Midbrain (tissue), 1 donor: ENCODE results near the gene PROC.
"Not testable (repeated sequence)": the region's sequence is repeated elsewhere in the genome, so short reads cannot be mapped to it uniquely, and the experiment has no call there.

Experiments
- DNase-seq: peaks from one replicate; lab custom pipeline; 2025; lab: John Stamatoyannopoulos, UW

Gene PROC

GRCh38 chr2:127427376-127428056, 9.3 kb downstream of the PROC start:
- no peak for DNase-seq

- DNase-seq: no peak
Observed at GRCh38 chr2:127428057-127428814, 10.0 kb downstream of the PROC start.

GRCh38 chr2:127428815-127429109, 10.5 kb downstream of the PROC start:
- no peak for DNase-seq

GRCh38 chr2:127429291-127429690, 11.1 kb downstream of the PROC start:
- DNase-seq: no peak

GRCh38 chr2:127429844-127430425, 11.7 kb downstream of the PROC start:
- DNase-seq: no peak

- no peak for DNase-seq
Observed at GRCh38 chr2:127431408-127432023, 13.3 kb downstream of the PROC start.

- DNase-seq: no peak
Observed at GRCh38 chr2:127434515-127434914, 16.3 kb downstream of the PROC start.

- DNase-seq: no peak
Observed at GRCh38 chr2:127437056-127437455, 18.8 kb downstream of the PROC start.

- no peak for DNase-seq
Observed at GRCh38 chr2:127437781-127438726, 19.8 kb downstream of the PROC start.

GRCh38 chr2:127439343-127439742, 21.1 kb downstream of the PROC start:
- DNase-seq: no peak

GRCh38 chr2:127448526-127448925, 30.3 kb downstream of the PROC start:
- no peak for DNase-seq

GRCh38 chr2:127449414-127449813, 31.2 kb downstream of the PROC start:
- DNase-seq: no peak

GRCh38 chr2:127449898-127450297, 31.7 kb downstream of the PROC start:
- DNase-seq: no peak

GRCh38 chr2:127451981-127452380, 33.8 kb downstream of the PROC start:
- DNase-seq: no peak

GRCh38 chr2:127452423-127452822, 34.2 kb downstream of the PROC start:
- not testable (repeated sequence) for DNase-seq

- no peak for DNase-seq
Observed at GRCh38 chr2:127453013-127453391, 34.8 kb downstream of the PROC start.

GRCh38 chr2:127453392-127454171, 35.4 kb downstream of the PROC start:
- no peak for DNase-seq

GRCh38 chr2:127454595-127455565, 36.7 kb downstream of the PROC start:
- no peak for DNase-seq

- no peak for DNase-seq
Observed at GRCh38 chr2:127455566-127456493, 37.6 kb downstream of the PROC start.
